Measurements from ENCODE around the gene SV2A. TPM values are rescaled to one million over a fixed set of nuclear protein-coding genes. Genes with fewer than 3 reads are reported as not detected.
"Not testable (repeated sequence)": the region's sequence is repeated elsewhere in the genome, so short reads cannot be mapped to it uniquely, and the experiment has no call there.

SV2A gene
- total RNA-seq, 1 donor from 2014 or later = 0.22 TPM

DNA sequence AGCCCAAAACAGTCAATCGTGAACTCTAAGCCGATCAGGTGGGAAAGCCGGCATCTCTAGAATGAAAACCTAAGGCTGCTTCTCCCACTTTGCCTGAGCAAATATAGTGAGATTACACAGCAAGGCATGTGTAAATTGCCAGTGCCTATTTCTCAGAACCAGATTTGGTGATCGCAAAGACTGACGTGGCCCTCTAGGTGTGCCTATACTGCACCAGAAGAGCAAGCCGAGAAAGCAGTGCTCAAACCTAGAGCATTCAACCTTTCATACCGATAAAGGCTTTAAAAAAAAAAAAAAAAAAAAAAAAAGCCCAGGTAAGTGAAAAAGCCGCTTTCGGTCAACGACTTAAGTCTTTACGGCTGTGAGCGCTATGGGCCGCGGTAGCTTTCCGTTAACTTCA is 57.4 kb downstream of the SV2A start:
- ATAC-seq; DNase-seq; intact Hi-C loops (cut with micrococcal nuclease): not testable (repeated sequence)

Other genes starting within 250 kb of the SV2A start
- 1.1 TPM for gene FCGR1A, start 135.2 kb downstream of the SV2A start, total RNA-seq
- 16.7 TPM for gene BOLA1, start 18.3 kb downstream of the SV2A start, total RNA-seq
- 27.4 TPM for gene SF3B4, start 10.0 kb upstream of the SV2A start, total RNA-seq
- gene MTMR11, start 19.0 kb upstream of the SV2A start, total RNA-seq = 2.5 TPM
- gene OTUD7B, start 92.9 kb upstream of the SV2A start, total RNA-seq = 23.0 TPM
- 50.6 TPM for gene VPS45, start 149.9 kb upstream of the SV2A start, total RNA-seq
- 44.3 TPM for gene PLEKHO1, start 232.1 kb upstream of the SV2A start, total RNA-seq

All from left ventricle myocardium superior (tissue), 1 donor.